ENCODE measurements around the gene ITIH3.

The ITIH3 gene

DNA sequence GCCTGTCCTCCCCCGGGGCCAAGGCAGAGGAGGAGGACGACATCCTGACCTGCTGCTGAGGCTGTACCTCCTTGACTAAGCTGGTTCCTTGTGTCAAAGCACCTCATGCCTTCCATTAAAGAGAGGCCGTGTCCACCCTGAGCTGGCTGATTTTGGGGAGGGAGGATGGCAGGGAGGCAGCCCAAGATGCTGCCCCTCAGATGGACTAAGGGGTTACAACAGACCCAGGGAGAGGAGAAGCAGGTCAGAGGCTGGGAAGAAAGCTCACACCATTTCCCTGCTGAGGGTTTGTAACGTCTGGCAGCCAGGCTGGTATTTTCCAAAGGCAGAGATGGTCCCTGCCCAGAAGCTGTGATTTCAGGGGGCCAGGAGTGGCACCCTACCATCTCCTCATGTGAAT lies 2.7 kb upstream of the ITIH3 start:
- TF ChIP-seq POLR2AphosphoS5 (IDR thresholded peaks at IDR 0.05; ENCODE audit: low read depth, low read length), result no peak
- no peak for TF ChIP-seq SIN3A (IDR thresholded peaks at IDR 0.05; ENCODE audit: borderline replicate concordance, insufficient read depth, low read length)
- TF ChIP-seq TAF1 (IDR thresholded peaks at IDR 0.05; ENCODE audit: borderline replicate concordance, insufficient read depth, low read length), result no peak
- TF ChIP-seq FOXP2 (optimal IDR thresholded peaks at IDR 0.05; ENCODE audit: borderline replicate concordance, extremely low read depth, extremely low read length, insufficient read depth), result no peak
- TF ChIP-seq, protein P1, sequence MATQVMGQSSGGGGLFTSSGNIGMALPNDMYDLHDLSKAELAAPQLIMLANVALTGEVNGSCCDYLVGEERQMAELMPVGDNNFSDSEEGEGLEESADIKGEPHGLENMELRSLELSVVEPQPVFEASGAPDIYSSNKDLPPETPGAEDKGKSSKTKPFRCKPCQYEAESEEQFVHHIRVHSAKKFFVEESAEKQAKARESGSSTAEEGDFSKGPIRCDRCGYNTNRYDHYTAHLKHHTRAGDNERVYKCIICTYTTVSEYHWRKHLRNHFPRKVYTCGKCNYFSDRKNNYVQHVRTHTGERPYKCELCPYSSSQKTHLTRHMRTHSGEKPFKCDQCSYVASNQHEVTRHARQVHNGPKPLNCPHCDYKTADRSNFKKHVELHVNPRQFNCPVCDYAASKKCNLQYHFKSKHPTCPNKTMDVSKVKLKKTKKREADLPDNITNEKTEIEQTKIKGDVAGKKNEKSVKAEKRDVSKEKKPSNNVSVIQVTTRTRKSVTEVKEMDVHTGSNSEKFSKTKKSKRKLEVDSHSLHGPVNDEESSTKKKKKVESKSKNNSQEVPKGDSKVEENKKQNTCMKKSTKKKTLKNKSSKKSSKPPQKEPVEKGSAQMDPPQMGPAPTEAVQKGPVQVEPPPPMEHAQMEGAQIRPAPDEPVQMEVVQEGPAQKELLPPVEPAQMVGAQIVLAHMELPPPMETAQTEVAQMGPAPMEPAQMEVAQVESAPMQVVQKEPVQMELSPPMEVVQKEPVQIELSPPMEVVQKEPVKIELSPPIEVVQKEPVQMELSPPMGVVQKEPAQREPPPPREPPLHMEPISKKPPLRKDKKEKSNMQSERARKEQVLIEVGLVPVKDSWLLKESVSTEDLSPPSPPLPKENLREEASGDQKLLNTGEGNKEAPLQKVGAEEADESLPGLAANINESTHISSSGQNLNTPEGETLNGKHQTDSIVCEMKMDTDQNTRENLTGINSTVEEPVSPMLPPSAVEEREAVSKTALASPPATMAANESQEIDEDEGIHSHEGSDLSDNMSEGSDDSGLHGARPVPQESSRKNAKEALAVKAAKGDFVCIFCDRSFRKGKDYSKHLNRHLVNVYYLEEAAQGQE (IDR thresholded peaks at IDR 0.05; ENCODE audit: insufficient read depth in 1 of 2, low read depth in 2 of 2, low read length in 2 of 2), result no peak

DNA sequence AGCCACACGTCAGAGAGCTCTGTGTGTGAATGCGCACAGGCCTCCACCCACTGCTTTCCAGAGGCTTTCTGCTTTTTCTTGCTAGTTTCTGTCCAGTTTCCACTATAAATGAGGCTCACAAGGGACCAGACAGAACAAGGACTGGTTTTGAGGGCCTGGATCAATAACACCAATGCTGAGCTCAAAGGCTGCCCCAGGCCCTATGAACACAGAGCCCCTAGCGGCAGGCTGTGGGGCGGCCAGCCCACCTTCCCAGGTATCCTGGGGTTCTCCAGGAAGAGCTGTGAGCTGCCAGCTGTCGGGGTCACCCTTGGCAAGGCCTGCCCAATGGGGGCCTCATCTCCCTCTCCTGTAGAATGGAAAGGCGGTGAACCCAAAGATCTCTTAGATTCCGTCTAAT lies 2.2 kb upstream of the ITIH3 start:
- TF ChIP-seq TAF1 (IDR thresholded peaks at IDR 0.05; ENCODE audit: borderline replicate concordance, insufficient read depth, low read length) (no peak), POLR2AphosphoS5 (IDR thresholded peaks at IDR 0.05; ENCODE audit: low read depth, low read length) (no peak), SIN3A (IDR thresholded peaks at IDR 0.05; ENCODE audit: borderline replicate concordance, insufficient read depth, low read length) (no peak), FOXP2 (optimal IDR thresholded peaks at IDR 0.05; ENCODE audit: borderline replicate concordance, extremely low read depth, extremely low read length, insufficient read depth) (no peak)
- TF ChIP-seq, protein P1 (IDR thresholded peaks at IDR 0.05; ENCODE audit: insufficient read depth in 1 of 2, low read depth in 2 of 2, low read length in 2 of 2), result no peak

DNA sequence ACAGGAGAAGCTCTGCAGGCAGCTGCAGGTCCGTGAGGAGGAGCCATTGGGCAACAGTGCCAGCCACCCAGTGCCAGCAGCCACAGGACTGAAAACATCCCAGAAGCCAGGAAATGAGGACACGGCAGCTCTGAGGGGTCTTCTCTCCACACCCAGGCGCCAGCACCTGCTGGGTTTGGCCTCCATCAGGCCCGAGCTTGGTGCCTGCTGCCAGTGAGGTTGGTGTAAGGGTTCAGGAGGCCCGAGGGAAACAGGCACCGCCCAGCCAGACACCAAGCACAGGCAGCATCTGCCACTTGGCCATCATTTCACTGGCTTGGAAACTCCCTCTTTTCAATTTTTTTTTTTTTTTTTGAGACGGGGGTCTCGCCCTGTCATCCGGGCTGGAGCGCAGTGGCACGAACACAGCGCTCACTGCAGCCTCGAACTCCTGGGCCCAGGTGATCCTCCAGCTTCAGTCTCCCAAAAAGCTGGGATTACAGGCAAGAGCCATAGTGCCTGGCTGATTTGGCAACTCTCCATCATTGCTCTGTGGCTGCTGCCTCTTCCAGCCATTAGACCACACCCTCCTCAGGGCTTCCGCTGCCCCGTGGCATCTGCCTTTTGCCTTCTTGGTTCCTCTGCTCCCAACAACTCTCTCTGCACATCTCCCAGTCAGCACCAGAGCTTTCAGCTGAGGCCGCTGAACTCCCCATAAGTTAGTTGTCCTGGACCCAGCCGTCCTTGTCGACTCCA lies 1.5 kb upstream of the ITIH3 start:
- TF ChIP-seq FOXP2 (optimal IDR thresholded peaks at IDR 0.05; ENCODE audit: borderline replicate concordance, extremely low read depth, extremely low read length, insufficient read depth) (no peak), TAF1 (IDR thresholded peaks at IDR 0.05; ENCODE audit: borderline replicate concordance, insufficient read depth, low read length) (no peak), POLR2AphosphoS5 (IDR thresholded peaks at IDR 0.05; ENCODE audit: low read depth, low read length) (no peak)

DNA sequence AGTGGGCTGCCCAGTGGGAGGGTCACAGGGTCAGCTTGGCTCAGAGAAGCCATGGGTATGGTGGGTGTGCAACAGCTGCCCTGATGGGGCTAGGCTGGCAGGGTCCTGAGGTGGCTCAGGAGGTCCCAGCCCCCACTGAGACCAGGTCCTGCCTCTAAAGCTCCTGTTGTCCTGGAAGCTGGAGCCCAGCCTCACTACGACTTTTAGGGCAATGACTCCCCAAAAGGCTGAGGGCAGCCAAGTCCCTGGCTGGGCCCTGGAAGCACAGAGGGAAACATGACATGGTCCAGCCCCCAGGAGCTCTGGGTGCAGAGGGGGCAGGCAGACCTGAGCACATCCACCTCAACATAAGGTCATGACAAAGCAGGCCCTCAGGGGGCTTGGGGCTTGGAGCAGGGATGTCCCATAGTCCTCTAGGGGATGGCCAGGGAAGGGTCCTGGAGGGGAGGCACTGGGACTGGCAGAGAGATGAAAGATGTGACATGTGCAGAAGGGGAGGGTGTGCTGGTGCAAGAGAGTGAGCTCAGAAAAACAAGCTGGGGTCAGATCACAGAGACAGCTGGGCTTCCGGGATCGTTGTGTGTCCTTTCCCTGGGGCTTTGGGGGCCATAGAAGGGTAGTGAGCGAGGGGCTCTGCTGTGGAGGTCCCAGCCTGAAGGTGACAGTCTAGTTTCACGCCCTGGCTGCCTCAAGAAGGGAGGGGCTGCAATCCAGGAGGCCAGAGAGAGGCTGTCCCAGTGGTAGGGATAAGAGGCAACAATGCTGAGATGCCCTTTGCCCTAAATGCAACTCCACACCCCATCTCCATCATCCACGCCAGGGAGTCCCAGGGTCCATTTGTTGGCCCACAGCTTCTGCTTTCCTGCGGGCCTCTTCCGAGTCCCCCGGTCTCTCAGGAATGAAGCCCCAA lies 639 bp upstream of the ITIH3 start:
- no peak for TF ChIP-seq TAF1 (IDR thresholded peaks at IDR 0.05; ENCODE audit: borderline replicate concordance, insufficient read depth, low read length)
- TF ChIP-seq POLR2AphosphoS5 (IDR thresholded peaks at IDR 0.05; ENCODE audit: low read depth, low read length), result no peak
- no peak for TF ChIP-seq SIN3A (IDR thresholded peaks at IDR 0.05; ENCODE audit: borderline replicate concordance, insufficient read depth, low read length)
- TF ChIP-seq, protein P1 (IDR thresholded peaks at IDR 0.05; ENCODE audit: insufficient read depth in 1 of 2, low read depth in 2 of 2, low read length in 2 of 2), result no peak
- no peak for TF ChIP-seq FOXP2 (optimal IDR thresholded peaks at IDR 0.05; ENCODE audit: borderline replicate concordance, extremely low read depth, extremely low read length, insufficient read depth)

DNA sequence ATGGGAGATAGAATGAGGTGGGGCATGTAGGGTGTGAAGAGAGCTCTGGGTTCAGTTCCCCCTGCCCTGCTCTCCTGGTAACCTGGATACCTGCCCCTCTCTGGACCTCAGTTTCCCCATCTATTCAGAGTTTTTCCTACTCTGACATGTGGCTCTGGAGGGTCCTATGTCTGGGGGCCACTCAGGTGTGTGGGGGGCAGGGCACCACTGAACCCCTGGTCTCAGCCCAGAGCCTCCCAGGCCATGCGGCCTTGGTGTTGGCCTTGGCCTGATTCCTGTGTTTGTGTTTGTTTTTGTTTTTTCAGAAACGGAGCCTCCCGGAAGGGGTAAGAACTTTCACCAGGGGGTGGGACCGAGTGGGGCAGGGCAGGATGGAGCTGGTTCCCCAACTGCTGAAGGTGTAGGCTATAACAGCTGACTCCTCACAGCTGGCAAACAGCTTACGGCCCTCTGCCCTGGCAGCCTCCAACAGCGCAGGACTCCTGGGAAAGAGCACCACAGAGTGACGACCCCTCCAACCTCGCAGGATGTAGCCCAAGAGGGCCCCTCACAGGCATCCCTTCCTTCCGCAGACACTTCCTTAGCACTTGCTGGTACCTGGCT lies 803 bp downstream of the ITIH3 start:
- TF ChIP-seq SIN3A (IDR thresholded peaks at IDR 0.05; ENCODE audit: borderline replicate concordance, insufficient read depth, low read length) (no peak), POLR2AphosphoS5 (IDR thresholded peaks at IDR 0.05; ENCODE audit: low read depth, low read length) (no peak), FOXP2 (optimal IDR thresholded peaks at IDR 0.05; ENCODE audit: borderline replicate concordance, extremely low read depth, extremely low read length, insufficient read depth) (no peak), TAF1 (IDR thresholded peaks at IDR 0.05; ENCODE audit: borderline replicate concordance, insufficient read depth, low read length) (no peak)
- TF ChIP-seq, protein P1 (IDR thresholded peaks at IDR 0.05; ENCODE audit: insufficient read depth in 1 of 2, low read depth in 2 of 2, low read length in 2 of 2), result no peak
